Smooth muscle cell (in vitro differentiated cells): ENCODE results near the gene IFIT2. TPM values are rescaled to one million over a fixed set of nuclear protein-coding genes. Genes with fewer than 3 reads are reported as not detected.

Experiments
- DNase-seq: peaks from one replicate; lab custom pipeline; 2025; ENCODE audit not compliant: unreplicated experiment; lab: John Stamatoyannopoulos, UW
- H2AFZ ChIP-seq: fragments of 200-600 bp; sonication (generic); 2 replicates; pipeline ENCODE4 v1.6.0; 2016; ENCODE audit warnings: antibody characterized with exemption, low read depth, mild to moderate bottlenecking
- H3F3A ChIP-seq: fragments of 200-600 bp; sonication (generic); 2 replicates; pipeline ENCODE4 v1.6.0; 2017; ENCODE audit warnings: antibody characterized with exemption, low read depth
- H3K27ac ChIP-seq: fragments of 200-600 bp; sonication (generic); 2 replicates; pipeline ENCODE4 v1.5.1; 2016; ENCODE audit warnings: low read depth, mild to moderate bottlenecking
- H3K27me3 ChIP-seq: fragments of 200-600 bp; sonication (generic); 2 replicates; pipeline ENCODE4 v1.6.1; 2016; ENCODE audit warnings: low read depth, mild to moderate bottlenecking
- H3K36me3 ChIP-seq: fragments of 200-600 bp; sonication (generic); 2 replicates; pipeline ENCODE4 v1.5.1; 2016; ENCODE audit warnings: low read depth
- H3K4me1 ChIP-seq: fragments of 200-600 bp; sonication (generic); 2 replicates; pipeline ENCODE4 v1.5.1; 2016; ENCODE audit warnings: low read depth
- H3K4me2 ChIP-seq: fragments of 200-600 bp; sonication (generic); 2 replicates; pipeline ENCODE4 v1.6.0; 2016; ENCODE audit warnings: mild to moderate bottlenecking
- H3K4me3 ChIP-seq: fragments of 200-600 bp; sonication (generic); 2 replicates; pipeline ENCODE4 v1.5.1; 2016; ENCODE audit warnings: mild to moderate bottlenecking
- H3K79me2 ChIP-seq: fragments of 200-600 bp; sonication (generic); 2 replicates; pipeline ENCODE4 v1.6.0; 2016; ENCODE audit warnings: low read depth, mild to moderate bottlenecking
- H3K9ac ChIP-seq: fragments of 200-600 bp; sonication (generic); 2 replicates; pipeline ENCODE4 v1.6.0; 2016; ENCODE audit warnings: low read depth
- H3K9me3 ChIP-seq: fragments of 200-600 bp; sonication (generic); replicated peaks from 2 replicates; pipeline ENCODE4 v1.5.1; 2016; ENCODE audit warnings: low read depth
- H4K20me1 ChIP-seq: fragments of 200-600 bp; sonication (generic); 2 replicates; pipeline ENCODE4 v1.6.0; 2016; ENCODE audit warnings: low read depth
- CTCF ChIP-seq: fragments of 200-600 bp; sonication (generic); IDR thresholded peaks from 2 replicates; pipeline ENCODE4 v1.5.1; 2017; ENCODE audit warnings: borderline replicate concordance, mild to moderate bottlenecking, antibody characterized with exemption; ENCODE audit not compliant: insufficient read depth, poor library complexity, severe bottlenecking
- WGBS: methylation state at CpG from one replicate; pipeline ENCODE4 v1.1.7; 2016; ENCODE audit warnings: low lambda C conversion rate; 5-methylcytosine and 5-hydroxymethylcytosine counted together
- polyA plus RNA-seq: library from polyadenylated mRNA; unstranded; fragments of >200 nt; fragmentation: Nextera tagmentation; extraction: Ambion mirVana; gene quantifications from 2 replicates; pipeline ENCODE4 v1.2.1, GENCODE V29; 2016
- total RNA-seq: library from RNA; depleted of rRNA; stranded (reverse); fragments of >200 nt; gene quantifications from 2 replicates; pipeline ENCODE4 v1.2.3, GENCODE V29; 2014

The IFIT2 gene
- total and polyA plus RNA-seq, 2 experiments from 2014 or later, result 0.27 to 1.5 TPM

- Histone ChIP-seq H4K20me1 (no peaks in the 10 kb centered on the region), H3K4me3 (no peak overlapping the region), H3K9ac (no peak overlapping the region), H3K4me1 (peaks cover 6% of the 10 kb centered on the region), H3K79me2 (no peaks in the 10 kb centered on the region), H3K9me3 (no peaks in the 10 kb centered on the region), H3K27me3 (no peaks in the 10 kb centered on the region), H3K36me3 (no peaks in the 10 kb centered on the region), H3K4me2 (no peak overlapping the region), H3K27ac (no peak overlapping the region), H3F3A (no peaks in the 10 kb centered on the region), H2AFZ (no peak overlapping the region)
- WGBS, result 95% methylated on average over 3 of the region's 3 CpGs
- TF ChIP-seq CTCF, result no peak
- no peak for DNase-seq
Measured at GRCh38 chr10:89338713-89339112, 36.9 kb downstream of the IFIT2 start.

GRCh38 chr10:89339875-89340274 lies 38.0 kb downstream of the IFIT2 start:
- no peak overlapping the region for H3K27ac ChIP-seq
- DNase-seq, result no peak
- H3K4me2 ChIP-seq, result no peak overlapping the region
- no peaks in the 10 kb centered on the region for H3K27me3 ChIP-seq
- no peak overlapping the region for H3K9ac ChIP-seq
- 89% methylated on average over 4 of the region's 4 CpGs for WGBS
- H3K4me1 ChIP-seq, result no peaks in the 10 kb centered on the region
- no peak overlapping the region for H2AFZ ChIP-seq
- H3K4me3 ChIP-seq, result no peak overlapping the region
- no peak for TF ChIP-seq CTCF
- H3K9me3 ChIP-seq, result no peaks in the 10 kb centered on the region
- H4K20me1 ChIP-seq, result no peaks in the 10 kb centered on the region
- H3K36me3 ChIP-seq, result no peaks in the 10 kb centered on the region
- H3F3A ChIP-seq, result no peaks in the 10 kb centered on the region
- H3K79me2 ChIP-seq, result no peaks in the 10 kb centered on the region

- Histone ChIP-seq H4K20me1 (no peaks in the 10 kb centered on the region), H3K9me3 (no peaks in the 10 kb centered on the region), H3K36me3 (no peaks in the 10 kb centered on the region), H3K4me2 (no peak overlapping the region), H3K27ac (no peak overlapping the region), H3K27me3 (no peaks in the 10 kb centered on the region), H3K4me1 (peaks cover 9% of the 10 kb centered on the region), H3K4me3 (no peak overlapping the region), H3F3A (no peaks in the 10 kb centered on the region), H2AFZ (no peak overlapping the region), H3K79me2 (no peaks in the 10 kb centered on the region), H3K9ac (no peak overlapping the region)
- no peak for TF ChIP-seq CTCF
- 82% methylated on average over 3 of the region's 3 CpGs for WGBS
- DNase-seq, result no peak
Measured at GRCh38 chr10:89341649-89342048, 39.8 kb downstream of the IFIT2 start.

DNA sequence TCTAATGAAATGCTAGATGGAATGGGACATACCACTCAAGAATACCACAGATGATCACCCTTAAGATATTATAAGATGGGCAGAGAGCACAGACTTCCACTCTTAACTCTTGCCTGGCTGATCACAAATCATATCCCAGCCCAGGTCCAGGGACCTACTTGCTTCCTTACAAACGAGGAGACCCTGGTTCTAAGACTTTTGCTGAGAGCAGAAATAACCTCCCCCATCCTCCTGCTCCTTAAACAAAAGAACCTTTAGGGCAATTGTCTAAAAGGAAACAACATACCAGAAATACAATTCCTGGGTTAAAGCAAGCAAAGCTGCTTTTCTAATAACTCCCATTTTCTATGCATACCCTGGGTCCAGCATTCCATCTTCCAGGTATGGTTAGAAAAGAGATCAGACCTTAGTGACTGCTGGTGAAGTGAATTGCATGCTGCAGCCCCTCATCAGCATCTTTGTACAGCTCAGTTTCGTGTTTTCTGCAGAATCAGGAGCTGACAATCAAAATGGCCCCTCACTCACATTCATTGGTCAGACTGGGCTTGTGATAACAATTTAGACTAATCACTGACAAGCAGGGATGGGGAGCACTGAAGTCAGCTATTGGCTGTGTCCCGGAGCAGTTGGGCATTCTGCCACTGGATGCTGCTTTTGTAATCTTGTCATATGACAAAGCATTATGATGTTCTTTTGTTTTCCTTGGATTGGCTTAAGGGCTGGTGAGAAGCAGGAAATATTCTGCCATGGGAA lies 40.5 kb downstream of the IFIT2 start:
- no peak overlapping the region for H3K27ac ChIP-seq
- H3K4me1 ChIP-seq, result peaks cover 15% of the 10 kb centered on the region
- no peak for TF ChIP-seq CTCF
- H2AFZ ChIP-seq, result no peak overlapping the region
- H3K4me2 ChIP-seq, result no peak overlapping the region
- no peaks in the 10 kb centered on the region for H3K9me3 ChIP-seq
- H3K79me2 ChIP-seq, result no peaks in the 10 kb centered on the region
- no peak overlapping the region for H3K9ac ChIP-seq
- no peaks in the 10 kb centered on the region for H3K27me3 ChIP-seq
- DNase-seq, result no peak
- no peak overlapping the region for H3K4me3 ChIP-seq
- H3K36me3 ChIP-seq, result no peaks in the 10 kb centered on the region
- 86% methylated on average over 3 of the region's 3 CpGs for WGBS
- H3F3A ChIP-seq, result no peaks in the 10 kb centered on the region
- H4K20me1 ChIP-seq, result no peaks in the 10 kb centered on the region
